OCI-LY7 (cell line): ENCODE data around the gene ENOPH1. TPM values are rescaled to one million over a fixed set of nuclear protein-coding genes. Genes with fewer than 3 reads are reported as not detected.

Experiments
- BruUV-seq: library from RNA; stranded (reverse); fragments of 400-500 nt; replicated peaks from 2 replicates; lab custom pipeline; 2021; lab: Mats Ljungman, UMichigan
- CTCF ChIA-PET: fragments of 300-600 bp; sonication (Branson Sonifier 250); formaldehyde crosslinking; loops from one replicate; lab custom pipeline; 2022; ENCODE audit warnings: antibody characterized with exemption; ENCODE audit not compliant: unreplicated experiment; lab: Charles Lee
- POLR2A ChIA-PET: fragments of 300-600 bp; sonication (Branson Sonifier 250); formaldehyde crosslinking; loops from one replicate; lab custom pipeline; 2022; ENCODE audit warnings: antibody characterized with exemption; lab: Charles Lee
- DNase-seq: peaks from one replicate; pipeline ENCODE4 v3.0.0-alpha.2; 2015; ENCODE audit warnings: low spot score
- H2AFZ ChIP-seq: fragments of 200-600 bp; sonication (generic), shearing (Covaris generic); 2 replicates; pipeline ENCODE4 v1.6.1; 2014; ENCODE audit warnings: mild to moderate bottlenecking, antibody characterized with exemption, low read length, moderate library complexity
- H3K27ac ChIP-seq: fragments of 200-600 bp; sonication (generic); 2 replicates; pipeline ENCODE4 v1.5.1; 2014; ENCODE audit warnings: mixed run types, low read depth, mild to moderate bottlenecking, moderate library complexity, low read length, inconsistent platforms; ENCODE audit not compliant: poor library complexity, severe bottlenecking
- H3K36me3 ChIP-seq: fragments of 200-600 bp; sonication (generic); 2 replicates; pipeline ENCODE4 v1.6.1; 2014; ENCODE audit warnings: mild to moderate bottlenecking, antibody characterized with exemption, low read length, moderate library complexity, mixed read lengths; ENCODE audit not compliant: insufficient read depth
- H3K4me1 ChIP-seq: fragments of 200-600 bp; sonication (generic); 2 replicates; pipeline ENCODE4 v1.5.1; 2014; ENCODE audit warnings: mild to moderate bottlenecking, low read length; ENCODE audit not compliant: insufficient read depth, poor library complexity, severe bottlenecking
- H3K4me2 ChIP-seq: fragments of 200-600 bp; sonication (generic); 2 replicates; pipeline ENCODE4 v1.6.1; 2014; ENCODE audit warnings: mild to moderate bottlenecking, low read length
- H3K4me3 ChIP-seq: fragments of 200-600 bp; sonication (generic); 2 replicates; pipeline ENCODE4 v1.5.1; 2014; ENCODE audit warnings: mild to moderate bottlenecking, low read depth, low read length; ENCODE audit not compliant: poor library complexity, severe bottlenecking
- H3K79me2 ChIP-seq: fragments of 200-600 bp; sonication (generic); 2 replicates; pipeline ENCODE4 v1.6.1; 2016; ENCODE audit warnings: low read depth, mild to moderate bottlenecking, low read length, moderate library complexity, mixed read lengths; ENCODE audit not compliant: insufficient read depth
- H3K9me2 ChIP-seq: fragments of 200-600 bp; sonication (generic); 2 replicates; pipeline ENCODE4 v1.6.1; 2016; ENCODE audit warnings: mild to moderate bottlenecking, low read length, mixed read lengths; ENCODE audit not compliant: insufficient read depth
- H3K9me3 ChIP-seq: fragments of 200-600 bp; sonication (generic); 2 replicates; pipeline ENCODE4 v1.6.1; 2014; ENCODE audit warnings: mild to moderate bottlenecking, mixed run types, low read length, mixed read lengths
- H4K20me1 ChIP-seq: fragments of 200-600 bp; sonication (generic); 2 replicates; pipeline ENCODE4 v1.6.1; 2014; ENCODE audit warnings: mild to moderate bottlenecking, antibody characterized with exemption, low read length, moderate library complexity, mixed read lengths; ENCODE audit not compliant: insufficient read depth
- CTCF ChIP-seq: fragments of 200-600 bp; sonication (generic); conservative IDR thresholded peaks from 2 replicates; pipeline ENCODE4 v1.5.1; 2014; ENCODE audit warnings: mild to moderate bottlenecking, antibody characterized with exemption, low read length, moderate library complexity, mixed read lengths
- EZH2phosphoT487 ChIP-seq: fragments of 200-600 bp; sonication (generic); IDR thresholded peaks from 2 replicates; pipeline ENCODE4 v1.6.1; 2018; ENCODE audit warnings: low read depth, borderline replicate concordance, mild to moderate bottlenecking, mixed run types, antibody characterized with exemption, low read length, moderate library complexity, mixed read lengths
- intact Hi-C: fragments of 100-400 bp; cut with micrococcal nuclease; formaldehyde crosslinking; loops from one replicate; pipeline ENCODE4 v1.10.0; 2022; ENCODE audit not compliant: unreplicated experiment
- total RNA-seq, 2 experiments: library from RNA; depleted of rRNA in 1 of 2; stranded (reverse); fragments of >200 nt in 1 of 2; shearing (Covaris generic) in 1 of 2; gene quantifications; 2 replicates each; pipeline ENCODE4 v1.2.3, GENCODE V29; 2014 to 2022

Gene ENOPH1
- total RNA-seq, 2 experiments from 2014 or later: 58.7 to 70.2 TPM

GRCh38 chr4:82437285-82438005, 7.1 kb downstream of the ENOPH1 start:
- ChIA-PET CTCF (no interaction called here), POLR2A (interaction anchor here (0.6 to 2.2 kb wide), 6 partner anchors 9 to 453 kb away, joined by 3 to 7 read pairs (median 3); no protein-coding TSS in a partner anchor)
- Histone ChIP-seq H3K4me3 (no peak overlapping the region), H3K27ac (no peak overlapping the region), H3K79me2 (peaks cover 99% of the 10 kb centered on the region), H3K9me2 (no peaks in the 10 kb centered on the region), H3K9me3 (no peaks in the 10 kb centered on the region), H3K4me1 (peaks cover 26% of the 10 kb centered on the region), H4K20me1 (peaks cover 43% of the 10 kb centered on the region), H2AFZ (no peak overlapping the region), H3K36me3 (peaks cover 95% of the 10 kb centered on the region), H3K4me2 (no peak overlapping the region)
- TF ChIP-seq EZH2phosphoT487 (no peak), CTCF (no peak)
- intact Hi-C loops: no loop called here
- no TSS peak for BruUV-seq
- DNase-seq: no peak

- peaks cover 11% of the 10 kb centered on the region for H3K4me1 ChIP-seq
- H3K9me3 ChIP-seq: no peaks in the 10 kb centered on the region
- peaks cover 30% of the 10 kb centered on the region; the same call in 1 of the 2 replicates for H4K20me1 ChIP-seq
- no peak for TF ChIP-seq CTCF
- no peak for DNase-seq
- no peak overlapping the region for H2AFZ ChIP-seq
- POLR2A ChIA-PET: interaction anchor here (0.9 to 2.2 kb wide), 2 partner anchors 8 to 13 kb away, joined by 3 to 6 read pairs; no protein-coding TSS in a partner anchor
- peaks cover 99% of the 10 kb centered on the region for H3K79me2 ChIP-seq
- intact Hi-C loops: no loop called here
- H3K4me3 ChIP-seq: no peak overlapping the region
- H3K36me3 ChIP-seq: peaks cover 96% of the 10 kb centered on the region
- no TSS peak for BruUV-seq
- H3K4me2 ChIP-seq: no peak overlapping the region
- H3K27ac ChIP-seq: no peak overlapping the region
- CTCF ChIA-PET: no interaction called here
- no peaks in the 10 kb centered on the region for H3K9me2 ChIP-seq
Measured at GRCh38 chr4:82439088-82439487, 8.7 kb downstream of the ENOPH1 start.

GRCh38 chr4:82447886-82448285, 17.5 kb downstream of the ENOPH1 start:
- Histone ChIP-seq H3K36me3 (peaks cover 90% of the 10 kb centered on the region), H3K79me2 (peaks cover 54% of the 10 kb centered on the region), H3K4me2 (no peak overlapping the region), H3K4me3 (no peak overlapping the region), H3K4me1 (no peaks in the 10 kb centered on the region), H3K9me3 (no peaks in the 10 kb centered on the region), H4K20me1 (0 out of 2 replicates have a peak, but pooled peaks cover 5% of the 10 kb centered on the region), H3K9me2 (no peaks in the 10 kb centered on the region), H3K27ac (no peak overlapping the region), H2AFZ (no peak overlapping the region)
- ChIA-PET CTCF (no interaction called here), POLR2A (interaction anchor here (0.9 to 1.9 kb wide), 2 partner anchors 10 kb away, joined by 6 to 7 read pairs; no protein-coding TSS in a partner anchor)
- BruUV-seq: no TSS peak
- TF ChIP-seq CTCF (no peak), EZH2phosphoT487 (no peak)
- no peak for DNase-seq
- intact Hi-C loops: no loop called here
